ENCODE measurements around the gene RWDD2A. TPM values are rescaled to one million over a fixed set of nuclear protein-coding genes. Genes with fewer than 3 reads are reported as not detected.

The RWDD2A gene
- total RNA-seq: under 1 TPM; 0.65 to 0.92 (median 0.68) TPM

DNA sequence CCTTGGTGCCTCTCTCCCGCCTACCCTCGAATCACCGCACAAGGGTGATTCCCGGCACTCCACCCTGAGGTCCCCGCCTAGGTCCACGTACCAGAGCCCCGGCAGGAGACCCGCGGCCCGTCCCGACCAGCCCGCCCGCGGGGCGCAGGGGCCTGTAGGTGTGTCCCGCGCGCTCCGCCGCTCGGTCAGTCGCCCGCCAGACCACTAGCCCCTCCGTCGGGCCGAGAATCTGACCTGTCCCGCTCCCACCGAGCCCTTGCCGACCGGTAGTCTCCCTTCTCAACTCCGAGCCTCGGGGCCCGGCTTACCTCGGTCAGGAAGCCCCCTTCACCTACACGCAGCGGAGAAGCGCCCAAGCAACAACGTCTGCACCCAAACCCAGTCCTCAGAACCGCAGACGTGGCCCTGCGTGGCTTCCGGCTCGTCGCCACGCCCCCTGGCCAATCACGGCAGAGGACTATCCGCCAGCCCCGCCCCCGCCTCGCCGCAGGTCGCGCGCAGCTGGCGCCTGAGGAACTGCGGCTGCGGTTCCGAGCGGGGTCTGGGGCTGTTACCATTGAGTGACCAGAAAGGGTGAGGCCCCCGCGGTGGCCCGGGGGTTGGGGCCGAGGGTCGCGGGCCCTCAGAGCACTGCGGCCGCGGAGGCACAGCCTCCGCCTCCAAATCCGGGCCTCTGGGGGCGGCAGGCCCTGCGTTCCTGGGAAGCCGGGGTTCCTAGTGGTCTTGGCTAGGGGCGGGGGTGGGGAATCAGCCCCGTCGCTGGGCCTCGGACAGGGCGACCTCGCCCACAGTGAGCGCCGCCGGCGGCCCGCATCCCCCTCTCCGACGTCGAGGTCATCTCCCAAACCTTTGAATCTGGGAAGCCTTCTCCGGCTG is at the start of gene RWDD2A, which contains the start of gene PGM3:
Gene RWDD2A (plus strand): TSS at position 487 of the 876 bp plus-strand sequence. CDS start 1,095 bp downstream, outside the sequence.
Gene PGM3 (minus strand): TSS at position 395 of the 876 bp plus-strand sequence. CDS start 2,253 bp downstream, outside the sequence.
- Mint-ChIP-seq H3K4me1 (ENCODE audit: low read depth) (peaks cover 34% of the 10 kb centered on the region), H3K36me3 (ENCODE audit: insufficient read depth) (peaks cover 7% of the 10 kb centered on the region), H3K9me3 (no peaks in the 10 kb centered on the region), H3K27me3 (ENCODE audit: low read depth) (no peaks in the 10 kb centered on the region), H3K4me3 (peak within 1 kb of the TSS; percentile 97)
- peak; percentile 86 for DNase-seq
- peak; percentile 98 for ATAC-seq

GRCh38 chr6:83151114-83151513 is 42.0 kb upstream of the RWDD2A start:
- H3K4me3 Mint-ChIP-seq: no peak overlapping the region
- H3K27me3 Mint-ChIP-seq (ENCODE audit: low read depth): no peaks in the 10 kb centered on the region
- peaks cover 16% of the 10 kb centered on the region for H3K36me3 Mint-ChIP-seq (ENCODE audit: insufficient read depth)
- ATAC-seq: no peak
- H3K9me3 Mint-ChIP-seq: no peaks in the 10 kb centered on the region
- H3K4me1 Mint-ChIP-seq (ENCODE audit: low read depth): no peaks in the 10 kb centered on the region
- no peak for DNase-seq

DNA sequence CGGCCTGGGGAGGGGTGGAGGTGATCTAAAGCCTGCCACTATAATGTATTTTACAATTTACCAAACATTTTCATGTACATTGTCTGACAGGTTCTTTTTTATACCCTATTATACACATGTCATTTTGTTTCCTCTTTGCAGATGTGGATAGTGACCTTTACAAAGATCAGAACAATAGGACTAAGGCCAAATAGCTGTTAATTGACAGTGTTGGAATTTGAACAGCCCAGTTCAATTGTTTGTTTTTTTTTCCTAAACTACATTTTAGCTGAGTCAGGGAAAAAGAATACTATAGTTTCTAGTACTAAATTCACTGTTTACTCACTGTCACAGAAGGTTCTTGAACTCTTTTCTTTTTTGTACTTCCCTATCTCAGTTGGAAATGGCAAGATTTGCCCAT is 40.2 kb upstream of the RWDD2A start:
- Mint-ChIP-seq H3K36me3 (ENCODE audit: insufficient read depth) (peaks cover 24% of the 10 kb centered on the region), H3K4me3 (no peak overlapping the region), H3K9me3 (no peaks in the 10 kb centered on the region), H3K4me1 (ENCODE audit: low read depth) (no peaks in the 10 kb centered on the region), H3K27me3 (ENCODE audit: low read depth) (no peaks in the 10 kb centered on the region)
- no peak for DNase-seq
- ATAC-seq: no peak

GRCh38 chr6:83153883-83154521 is 39.2 kb upstream of the RWDD2A start:
- H3K36me3 Mint-ChIP-seq (ENCODE audit: insufficient read depth): peaks cover 24% of the 10 kb centered on the region
- no peaks in the 10 kb centered on the region for H3K4me1 Mint-ChIP-seq (ENCODE audit: low read depth)
- no peak overlapping the region for H3K4me3 Mint-ChIP-seq
- no peaks in the 10 kb centered on the region for H3K9me3 Mint-ChIP-seq
- DNase-seq (no peak), ATAC-seq (no peak)
- H3K27me3 Mint-ChIP-seq (ENCODE audit: low read depth): no peaks in the 10 kb centered on the region

- no peaks in the 10 kb centered on the region for H3K27me3 Mint-ChIP-seq (ENCODE audit: low read depth)
- no peak for ATAC-seq
- H3K36me3 Mint-ChIP-seq (ENCODE audit: insufficient read depth): peaks cover 24% of the 10 kb centered on the region
- H3K4me3 Mint-ChIP-seq: no peak overlapping the region
- H3K9me3 Mint-ChIP-seq: no peaks in the 10 kb centered on the region
- DNase-seq: no peak
- no peaks in the 10 kb centered on the region for H3K4me1 Mint-ChIP-seq (ENCODE audit: low read depth)
Measured at GRCh38 chr6:83155794-83156193, 37.4 kb upstream of the RWDD2A start.

- Mint-ChIP-seq H3K9me3 (no peaks in the 10 kb centered on the region), H3K4me3 (no peak overlapping the region), H3K4me1 (ENCODE audit: low read depth) (peaks cover 2% of the 10 kb centered on the region), H3K36me3 (ENCODE audit: insufficient read depth) (peaks cover 29% of the 10 kb centered on the region), H3K27me3 (ENCODE audit: low read depth) (no peaks in the 10 kb centered on the region)
- ATAC-seq (no peak), DNase-seq (no peak)
Measured at GRCh38 chr6:83160167-83160566, 33.0 kb upstream of the RWDD2A start.

DNA sequence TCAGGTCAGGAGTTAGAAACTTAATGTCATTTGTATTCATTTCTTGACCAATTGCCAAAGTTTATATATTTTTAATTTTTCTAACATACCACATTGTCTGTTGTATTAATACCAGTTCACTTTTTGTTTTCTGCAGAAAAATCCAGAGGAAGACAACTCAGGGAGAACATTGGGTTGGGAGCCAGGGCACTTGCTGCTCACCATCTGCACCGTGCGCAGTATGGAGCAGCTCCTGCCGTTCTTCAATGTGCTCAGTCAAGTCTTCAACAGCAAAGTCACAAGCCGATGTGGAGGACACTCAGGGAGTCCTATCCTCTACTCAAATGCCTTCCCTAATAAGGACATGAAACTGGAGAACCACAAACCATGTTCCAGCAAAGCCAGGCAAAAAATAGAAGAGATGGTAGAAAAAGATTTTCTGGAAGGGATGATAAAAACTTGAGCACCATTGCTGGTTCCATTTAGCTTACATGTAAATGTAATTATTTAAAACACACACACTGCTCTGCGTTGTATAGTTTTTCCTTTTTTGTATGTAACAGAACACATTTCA is 25.4 kb upstream of the RWDD2A start:
- Mint-ChIP-seq H3K9me3 (no peaks in the 10 kb centered on the region), H3K4me3 (no peak overlapping the region), H3K4me1 (ENCODE audit: low read depth) (peaks cover 2% of the 10 kb centered on the region), H3K27me3 (ENCODE audit: low read depth) (no peaks in the 10 kb centered on the region), H3K36me3 (ENCODE audit: insufficient read depth) (peaks cover 38% of the 10 kb centered on the region)
- no peak for ATAC-seq
- DNase-seq: no peak

GRCh38 chr6:83168556-83168955 is 24.6 kb upstream of the RWDD2A start:
- Mint-ChIP-seq H3K4me3 (no peak overlapping the region), H3K4me1 (ENCODE audit: low read depth) (peaks cover 2% of the 10 kb centered on the region), H3K9me3 (no peaks in the 10 kb centered on the region), H3K36me3 (ENCODE audit: insufficient read depth) (peaks cover 43% of the 10 kb centered on the region), H3K27me3 (ENCODE audit: low read depth) (no peaks in the 10 kb centered on the region)
- DNase-seq (no peak), ATAC-seq (no peak)

DNA sequence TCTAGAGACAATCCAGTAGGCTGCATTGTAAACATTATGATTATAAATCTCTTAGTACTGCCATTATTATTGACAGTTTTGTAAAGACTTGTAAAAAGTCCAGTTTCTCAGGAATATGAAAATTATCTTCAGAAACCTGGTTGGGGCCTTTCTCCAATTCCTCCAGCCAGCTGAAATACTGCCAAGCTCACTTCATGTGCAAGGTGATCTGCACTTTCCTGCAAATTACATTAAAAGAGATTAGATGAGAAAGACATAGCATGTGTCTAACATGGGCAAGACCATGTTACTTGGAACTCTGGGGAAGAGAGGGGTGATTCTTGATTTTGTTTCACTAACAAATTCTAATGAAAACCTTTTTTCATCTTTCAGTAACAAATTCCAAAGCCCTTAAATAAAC is 24.1 kb upstream of the RWDD2A start:
- H3K4me1 Mint-ChIP-seq (ENCODE audit: low read depth): peaks cover 2% of the 10 kb centered on the region
- ATAC-seq: no peak
- no peaks in the 10 kb centered on the region for H3K27me3 Mint-ChIP-seq (ENCODE audit: low read depth)
- no peak for DNase-seq
- peaks cover 44% of the 10 kb centered on the region for H3K36me3 Mint-ChIP-seq (ENCODE audit: insufficient read depth)
- H3K4me3 Mint-ChIP-seq: no peak overlapping the region
- H3K9me3 Mint-ChIP-seq: no peaks in the 10 kb centered on the region

- Mint-ChIP-seq H3K4me1 (ENCODE audit: low read depth) (peaks cover 1% of the 10 kb centered on the region), H3K9me3 (no peaks in the 10 kb centered on the region), H3K4me3 (no peak overlapping the region), H3K36me3 (ENCODE audit: insufficient read depth) (peaks cover 46% of the 10 kb centered on the region), H3K27me3 (ENCODE audit: low read depth) (no peaks in the 10 kb centered on the region)
- ATAC-seq (no peak), DNase-seq (no peak)
Measured at GRCh38 chr6:83169511-83169910, 23.6 kb upstream of the RWDD2A start.

- H3K27me3 Mint-ChIP-seq (ENCODE audit: low read depth): no peaks in the 10 kb centered on the region
- H3K9me3 Mint-ChIP-seq: no peaks in the 10 kb centered on the region
- no peak overlapping the region for H3K4me3 Mint-ChIP-seq
- no peaks in the 10 kb centered on the region for H3K4me1 Mint-ChIP-seq (ENCODE audit: low read depth)
- ATAC-seq (no peak), DNase-seq (no peak)
- peaks cover 39% of the 10 kb centered on the region for H3K36me3 Mint-ChIP-seq (ENCODE audit: insufficient read depth)
Measured at GRCh38 chr6:83176246-83176645, 16.9 kb upstream of the RWDD2A start.

DNA sequence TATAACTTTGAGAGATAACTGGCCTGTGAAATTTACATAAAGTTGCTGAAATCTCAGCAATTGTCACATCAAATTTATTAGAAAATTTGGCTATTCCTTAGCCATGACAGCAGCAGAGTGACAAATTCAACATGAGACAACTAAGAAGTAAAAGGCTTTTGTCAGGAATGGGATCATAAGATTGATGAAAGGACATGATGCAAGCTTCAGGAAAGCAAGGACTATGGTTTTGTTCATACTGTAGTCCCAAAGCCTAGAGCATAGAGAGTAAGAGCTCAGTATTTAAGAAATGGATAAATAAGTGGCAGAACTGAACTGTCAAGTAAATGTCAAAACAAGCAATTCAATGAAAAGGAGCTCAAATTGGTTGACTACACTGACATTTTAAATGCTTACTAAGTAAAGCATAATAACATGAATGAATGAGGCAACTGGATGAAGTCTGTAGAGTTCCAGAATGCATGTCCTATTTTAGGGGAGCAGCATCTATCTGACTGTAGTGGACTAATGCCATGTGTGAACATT is 12.7 kb upstream of the RWDD2A start:
- DNase-seq (no peak), ATAC-seq (no peak)
- Mint-ChIP-seq H3K36me3 (ENCODE audit: insufficient read depth) (peaks cover 52% of the 10 kb centered on the region), H3K4me3 (no peak overlapping the region), H3K9me3 (no peaks in the 10 kb centered on the region), H3K4me1 (ENCODE audit: low read depth) (no peaks in the 10 kb centered on the region), H3K27me3 (ENCODE audit: low read depth) (no peaks in the 10 kb centered on the region)

DNA sequence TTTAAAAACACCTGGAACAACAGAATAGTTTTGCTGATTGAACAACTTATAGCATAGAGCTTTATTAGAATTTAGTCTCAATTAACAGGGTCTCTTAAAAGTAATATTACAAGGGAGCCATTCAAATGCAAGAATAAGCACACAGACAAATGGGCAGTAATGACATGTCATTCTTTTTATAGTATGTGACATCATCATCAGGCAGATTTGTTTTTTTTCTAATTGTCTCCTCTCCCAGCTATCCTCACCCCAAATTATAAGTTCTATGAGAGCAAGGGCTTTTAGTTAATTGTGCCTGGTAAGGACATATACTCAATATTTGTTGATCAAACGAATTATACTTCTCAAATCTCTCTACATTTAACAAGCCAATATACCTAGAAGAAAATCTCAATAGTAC is 11.0 kb upstream of the RWDD2A start:
- no peaks in the 10 kb centered on the region for H3K4me1 Mint-ChIP-seq (ENCODE audit: low read depth)
- ATAC-seq (no peak), DNase-seq (no peak)
- peaks cover 51% of the 10 kb centered on the region for H3K36me3 Mint-ChIP-seq (ENCODE audit: insufficient read depth)
- H3K27me3 Mint-ChIP-seq (ENCODE audit: low read depth): no peaks in the 10 kb centered on the region
- no peaks in the 10 kb centered on the region for H3K9me3 Mint-ChIP-seq
- H3K4me3 Mint-ChIP-seq: no peak overlapping the region

GRCh38 chr6:83183082-83183828 is 9.9 kb upstream of the RWDD2A start:
- H3K9me3 Mint-ChIP-seq: no peaks in the 10 kb centered on the region
- DNase-seq (no peak), ATAC-seq (no peak)
- H3K4me3 Mint-ChIP-seq: no peak overlapping the region
- H3K36me3 Mint-ChIP-seq (ENCODE audit: insufficient read depth): peaks cover 45% of the 10 kb centered on the region
- no peaks in the 10 kb centered on the region for H3K4me1 Mint-ChIP-seq (ENCODE audit: low read depth)
- H3K27me3 Mint-ChIP-seq (ENCODE audit: low read depth): no peaks in the 10 kb centered on the region
